Stimulated activated CD4-positive, alpha-beta T cell treated with anti-CD3 and anti-CD28 coated beads, Interleukin-4, amount 100 ng/mL, for 1 hour (primary cell): Measurements from ENCODE around the gene CACNG3.
"Not testable (repeated sequence)": the region's sequence is repeated elsewhere in the genome, so short reads cannot be mapped to it uniquely, and the experiment has no call there.

Source experiments
- DNase-seq: peaks from one replicate; pipeline ENCODE4 v3.0.0-alpha.2; 2020

CACNG3 gene

GRCh38 chr16:24255456-24256371 is at the start of gene CACNG3:
TSS of gene CACNG3 (plus strand) at chr16:24256335. CDS start at chr16:24256755, 420 bp downstream.
- DNase-seq, result peak; percentile 48

- DNase-seq, result no peak
Observed at GRCh38 chr16:24206926-24207325, 49.2 kb upstream of the CACNG3 start.

- DNase-seq, result no peak
Observed at GRCh38 chr16:24208710-24209109, 47.4 kb upstream of the CACNG3 start.

GRCh38 chr16:24214992-24215391 is 41.1 kb upstream of the CACNG3 start:
- DNase-seq, result no peak

- no peak for DNase-seq
Observed at GRCh38 chr16:24216961-24217360, 39.2 kb upstream of the CACNG3 start.

- DNase-seq, result no peak
Observed at GRCh38 chr16:24217461-24217860, 38.7 kb upstream of the CACNG3 start.

GRCh38 chr16:24218299-24218698 is 37.8 kb upstream of the CACNG3 start:
- no peak for DNase-seq

- no peak for DNase-seq
Observed at GRCh38 chr16:24221219-24221618, 34.9 kb upstream of the CACNG3 start.

GRCh38 chr16:24228514-24228913 is 27.6 kb upstream of the CACNG3 start:
- DNase-seq, result no peak

- no peak for DNase-seq
Observed at GRCh38 chr16:24232936-24233335, 23.2 kb upstream of the CACNG3 start.

- no peak for DNase-seq
Observed at GRCh38 chr16:24234737-24235136, 21.4 kb upstream of the CACNG3 start.

- DNase-seq, result no peak
Observed at GRCh38 chr16:24235806-24236205, 20.3 kb upstream of the CACNG3 start.

GRCh38 chr16:24238846-24239245 is 17.3 kb upstream of the CACNG3 start:
- not testable (repeated sequence) for DNase-seq

GRCh38 chr16:24246911-24247607 is 9.1 kb upstream of the CACNG3 start:
- DNase-seq, result no peak

- DNase-seq, result peak; percentile 22
Observed at GRCh38 chr16:24253192-24253591, 2.9 kb upstream of the CACNG3 start.

GRCh38 chr16:24257958-24258357 is 1.8 kb downstream of the CACNG3 start:
- no peak for DNase-seq

- DNase-seq, result no peak
Observed at GRCh38 chr16:24258791-24259190, 2.7 kb downstream of the CACNG3 start.

GRCh38 chr16:24262816-24263215 is 6.7 kb downstream of the CACNG3 start:
- DNase-seq, result no peak

- no peak for DNase-seq
Observed at GRCh38 chr16:24270721-24271442, 14.7 kb downstream of the CACNG3 start.

- DNase-seq, result no peak
Observed at GRCh38 chr16:24272379-24272778, 16.2 kb downstream of the CACNG3 start.

GRCh38 chr16:24273508-24274182 is 17.5 kb downstream of the CACNG3 start:
- DNase-seq, result no peak

- no peak for DNase-seq
Observed at GRCh38 chr16:24275413-24275812, 19.3 kb downstream of the CACNG3 start.

GRCh38 chr16:24279982-24280515 is 23.9 kb downstream of the CACNG3 start:
- DNase-seq, result no peak
